Measurements from ENCODE around the gene LIMK1. TPM values are rescaled to one million over a fixed set of nuclear protein-coding genes. Genes with fewer than 3 reads are reported as not detected.

LIMK1 gene
- 178 TPM for total RNA-seq (ENCODE audit: unreplicated experiment)
- long read RNA-seq = 0 reads

GRCh38 chr7:74083117-74083876 lies at the start of gene LIMK1:
Gene LIMK1, plus strand, starts transcription at chr7:74083804. Its CDS starts 187 bp downstream, at chr7:74083991.
- TF ChIP-seq CTCF (IDR thresholded peaks at IDR 0.05; ENCODE audit: partially characterized antibody, unreplicated experiment) = no peak
- H3K36me3 Mint-ChIP-seq (ENCODE audit: unreplicated experiment) = no peaks in the 10 kb centered on the region
- peak within 1 kb of the TSS; percentile 94 for H3K27ac Mint-ChIP-seq (ENCODE audit: unreplicated experiment)
- H3K9me3 Mint-ChIP-seq (ENCODE audit: unreplicated experiment) = peaks cover 8% of the 10 kb centered on the region
- H3K4me1 Mint-ChIP-seq (ENCODE audit: low read depth, unreplicated experiment) = peaks cover 8% of the 10 kb centered on the region
- peaks cover 3% of the 10 kb centered on the region for H3K27me3 Mint-ChIP-seq (ENCODE audit: unreplicated experiment)
- peak; percentile 87 for DNase-seq
- H3K4me3 Mint-ChIP-seq (ENCODE audit: unreplicated experiment) = peak within 1 kb of the TSS; percentile 93

GRCh38 chr7:74037609-74038008 lies 46.0 kb upstream of the LIMK1 start:
- no peak for DNase-seq
- H3K27ac Mint-ChIP-seq (ENCODE audit: unreplicated experiment) = no peak overlapping the region
- no peak overlapping the region for H3K4me3 Mint-ChIP-seq (ENCODE audit: unreplicated experiment)
- H3K9me3 Mint-ChIP-seq (ENCODE audit: unreplicated experiment) = peaks cover 10% of the 10 kb centered on the region
- peaks cover 8% of the 10 kb centered on the region for H3K4me1 Mint-ChIP-seq (ENCODE audit: low read depth, unreplicated experiment)
- no peak for TF ChIP-seq CTCF (IDR thresholded peaks at IDR 0.05; ENCODE audit: partially characterized antibody, unreplicated experiment)
- H3K27me3 Mint-ChIP-seq (ENCODE audit: unreplicated experiment) = peaks cover 6% of the 10 kb centered on the region
- H3K36me3 Mint-ChIP-seq (ENCODE audit: unreplicated experiment) = no peaks in the 10 kb centered on the region

- Mint-ChIP-seq H3K27ac (ENCODE audit: unreplicated experiment) (no peak overlapping the region), H3K36me3 (ENCODE audit: unreplicated experiment) (no peaks in the 10 kb centered on the region), H3K9me3 (ENCODE audit: unreplicated experiment) (peaks cover 6% of the 10 kb centered on the region), H3K27me3 (ENCODE audit: unreplicated experiment) (peaks cover 6% of the 10 kb centered on the region), H3K4me1 (ENCODE audit: low read depth, unreplicated experiment) (peaks cover 4% of the 10 kb centered on the region), H3K4me3 (ENCODE audit: unreplicated experiment) (no peak overlapping the region)
- no peak for DNase-seq
- no peak for TF ChIP-seq CTCF (IDR thresholded peaks at IDR 0.05; ENCODE audit: partially characterized antibody, unreplicated experiment)
These were observed 45.2 kb upstream of the LIMK1 start for GRCh38 chr7:74038194-74038961.

GRCh38 chr7:74039337-74039736 lies 44.3 kb upstream of the LIMK1 start:
- no peak overlapping the region for H3K27ac Mint-ChIP-seq (ENCODE audit: unreplicated experiment)
- H3K4me1 Mint-ChIP-seq (ENCODE audit: low read depth, unreplicated experiment) = no peaks in the 10 kb centered on the region
- no peak for DNase-seq
- no peaks in the 10 kb centered on the region for H3K36me3 Mint-ChIP-seq (ENCODE audit: unreplicated experiment)
- H3K27me3 Mint-ChIP-seq (ENCODE audit: unreplicated experiment) = peaks cover 6% of the 10 kb centered on the region
- TF ChIP-seq CTCF (IDR thresholded peaks at IDR 0.05; ENCODE audit: partially characterized antibody, unreplicated experiment) = no peak
- peaks cover 6% of the 10 kb centered on the region for H3K9me3 Mint-ChIP-seq (ENCODE audit: unreplicated experiment)
- no peak overlapping the region for H3K4me3 Mint-ChIP-seq (ENCODE audit: unreplicated experiment)

Measured in glutamatergic neuron (in vitro differentiated cells).